OCI-LY7 (cell line): ENCODE data around the gene MTG1. TPM values are rescaled to one million over a fixed set of nuclear protein-coding genes. Genes with fewer than 3 reads are reported as not detected.

Source experiments
- BruUV-seq: library from RNA; stranded (reverse); fragments of 400-500 nt; replicated peaks from 2 replicates; lab custom pipeline; 2021; lab: Mats Ljungman, UMichigan
- CTCF ChIA-PET: fragments of 300-600 bp; sonication (Branson Sonifier 250); formaldehyde crosslinking; loops from one replicate; lab custom pipeline; 2022; ENCODE audit warnings: antibody characterized with exemption; ENCODE audit not compliant: unreplicated experiment; lab: Charles Lee
- POLR2A ChIA-PET: fragments of 300-600 bp; sonication (Branson Sonifier 250); formaldehyde crosslinking; loops from one replicate; lab custom pipeline; 2022; ENCODE audit warnings: antibody characterized with exemption; lab: Charles Lee
- DNase-seq: peaks from one replicate; pipeline ENCODE4 v3.0.0-alpha.2; 2015; ENCODE audit warnings: low spot score
- H2AFZ ChIP-seq: fragments of 200-600 bp; sonication (generic), shearing (Covaris generic); 2 replicates; pipeline ENCODE4 v1.6.1; 2014; ENCODE audit warnings: mild to moderate bottlenecking, antibody characterized with exemption, low read length, moderate library complexity
- H3K27ac ChIP-seq: fragments of 200-600 bp; sonication (generic); 2 replicates; pipeline ENCODE4 v1.5.1; 2014; ENCODE audit warnings: mixed run types, low read depth, mild to moderate bottlenecking, moderate library complexity, low read length, inconsistent platforms; ENCODE audit not compliant: poor library complexity, severe bottlenecking
- H3K36me3 ChIP-seq: fragments of 200-600 bp; sonication (generic); 2 replicates; pipeline ENCODE4 v1.6.1; 2014; ENCODE audit warnings: mild to moderate bottlenecking, antibody characterized with exemption, low read length, moderate library complexity, mixed read lengths; ENCODE audit not compliant: insufficient read depth
- H3K4me1 ChIP-seq: fragments of 200-600 bp; sonication (generic); 2 replicates; pipeline ENCODE4 v1.5.1; 2014; ENCODE audit warnings: mild to moderate bottlenecking, low read length; ENCODE audit not compliant: insufficient read depth, poor library complexity, severe bottlenecking
- H3K4me2 ChIP-seq: fragments of 200-600 bp; sonication (generic); 2 replicates; pipeline ENCODE4 v1.6.1; 2014; ENCODE audit warnings: mild to moderate bottlenecking, low read length
- H3K4me3 ChIP-seq: fragments of 200-600 bp; sonication (generic); 2 replicates; pipeline ENCODE4 v1.5.1; 2014; ENCODE audit warnings: mild to moderate bottlenecking, low read depth, low read length; ENCODE audit not compliant: poor library complexity, severe bottlenecking
- H3K79me2 ChIP-seq: fragments of 200-600 bp; sonication (generic); 2 replicates; pipeline ENCODE4 v1.6.1; 2016; ENCODE audit warnings: low read depth, mild to moderate bottlenecking, low read length, moderate library complexity, mixed read lengths; ENCODE audit not compliant: insufficient read depth
- H3K9me2 ChIP-seq: fragments of 200-600 bp; sonication (generic); 2 replicates; pipeline ENCODE4 v1.6.1; 2016; ENCODE audit warnings: mild to moderate bottlenecking, low read length, mixed read lengths; ENCODE audit not compliant: insufficient read depth
- H3K9me3 ChIP-seq: fragments of 200-600 bp; sonication (generic); 2 replicates; pipeline ENCODE4 v1.6.1; 2014; ENCODE audit warnings: mild to moderate bottlenecking, mixed run types, low read length, mixed read lengths
- H4K20me1 ChIP-seq: fragments of 200-600 bp; sonication (generic); 2 replicates; pipeline ENCODE4 v1.6.1; 2014; ENCODE audit warnings: mild to moderate bottlenecking, antibody characterized with exemption, low read length, moderate library complexity, mixed read lengths; ENCODE audit not compliant: insufficient read depth
- EZH2phosphoT487 ChIP-seq: fragments of 200-600 bp; sonication (generic); IDR thresholded peaks from 2 replicates; pipeline ENCODE4 v1.6.1; 2018; ENCODE audit warnings: low read depth, borderline replicate concordance, mild to moderate bottlenecking, mixed run types, antibody characterized with exemption, low read length, moderate library complexity, mixed read lengths
- intact Hi-C: fragments of 100-400 bp; cut with micrococcal nuclease; formaldehyde crosslinking; loops from one replicate; pipeline ENCODE4 v1.10.0; 2022; ENCODE audit not compliant: unreplicated experiment
- total RNA-seq, 2 experiments: library from RNA; depleted of rRNA in 1 of 2; stranded (reverse); fragments of >200 nt in 1 of 2; shearing (Covaris generic) in 1 of 2; gene quantifications; 2 replicates each; pipeline ENCODE4 v1.2.3, GENCODE V29; 2014 to 2022
- TF ChIP-seq, protein P1 (sequence below): fragments of 200-600 bp; sonication (generic); conservative IDR thresholded peaks from 2 replicates; pipeline ENCODE4 v1.5.1; 2014; ENCODE audit warnings: mild to moderate bottlenecking, antibody characterized with exemption, low read length, moderate library complexity, mixed read lengths

MTG1 gene
- total RNA-seq, 2 experiments from 2014 or later: 85.6 to 101 TPM

DNA sequence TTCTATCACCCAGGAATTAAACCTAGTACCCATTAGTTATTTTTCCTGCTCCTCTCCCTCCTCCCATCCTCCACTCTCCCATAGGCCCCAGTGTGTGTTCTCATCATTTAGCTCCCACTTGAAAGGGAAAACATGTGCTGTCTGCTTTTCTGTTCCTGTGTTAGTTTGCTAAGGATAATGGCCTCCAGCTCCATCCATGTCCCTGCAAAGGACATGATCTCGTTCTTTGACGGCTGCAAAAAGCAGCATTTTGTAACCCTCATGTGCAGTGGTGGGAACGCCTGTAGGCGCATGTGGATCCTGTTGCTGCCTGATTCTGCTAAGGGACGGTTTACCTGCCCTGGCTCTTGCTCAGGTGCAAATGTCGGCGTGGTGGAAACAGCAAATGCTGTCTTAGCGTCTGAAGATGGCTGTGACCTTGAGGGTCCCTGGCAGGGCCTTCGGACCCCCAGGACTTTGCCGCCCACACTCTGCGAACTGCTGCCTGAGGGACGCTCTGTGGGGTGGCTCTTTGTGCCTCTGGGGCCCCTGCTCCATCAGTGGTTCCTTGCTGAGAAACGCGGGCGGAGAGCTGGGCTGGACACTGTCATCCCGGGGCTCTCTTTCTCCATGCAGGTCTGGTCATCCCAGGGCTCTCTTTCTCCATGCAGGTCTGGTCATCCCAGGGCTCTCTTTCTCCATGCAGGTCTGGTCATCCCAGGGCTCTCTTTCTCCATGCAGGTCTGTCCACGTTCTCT, 5.6 kb upstream of the MTG1 start:
- peak; percentile 74 for DNase-seq
- H3K4me2 ChIP-seq: peak overlapping the region; percentile 88
- H3K4me1 ChIP-seq: peaks cover 57% of the 10 kb centered on the region
- ChIA-PET POLR2A (interaction anchor here (0.6 to 1.4 kb wide), 5 partner anchors 10 to 85 kb away, joined by 3 to 4 read pairs (median 3); no protein-coding TSS in a partner anchor), CTCF (no interaction called here)
- H3K4me3 ChIP-seq: peak overlapping the region; percentile 74
- no peaks in the 10 kb centered on the region for H4K20me1 ChIP-seq
- intact Hi-C loops: loop anchor here (2.0 kb wide), 2 partner anchors 30 to 60 kb away; partner anchors contain the start of gene FUOM
- H3K9me2 ChIP-seq: no peaks in the 10 kb centered on the region
- H3K36me3 ChIP-seq: no peaks in the 10 kb centered on the region
- H2AFZ ChIP-seq: no peak overlapping the region
- peak overlapping the region; percentile 99 for H3K27ac ChIP-seq
- peaks cover 19% of the 10 kb centered on the region; the same call in 1 of the 2 replicates for H3K79me2 ChIP-seq
- BruUV-seq: TSS peak; percentile 94
- TF ChIP-seq EZH2phosphoT487: no peak
- TF ChIP-seq, protein P1, sequence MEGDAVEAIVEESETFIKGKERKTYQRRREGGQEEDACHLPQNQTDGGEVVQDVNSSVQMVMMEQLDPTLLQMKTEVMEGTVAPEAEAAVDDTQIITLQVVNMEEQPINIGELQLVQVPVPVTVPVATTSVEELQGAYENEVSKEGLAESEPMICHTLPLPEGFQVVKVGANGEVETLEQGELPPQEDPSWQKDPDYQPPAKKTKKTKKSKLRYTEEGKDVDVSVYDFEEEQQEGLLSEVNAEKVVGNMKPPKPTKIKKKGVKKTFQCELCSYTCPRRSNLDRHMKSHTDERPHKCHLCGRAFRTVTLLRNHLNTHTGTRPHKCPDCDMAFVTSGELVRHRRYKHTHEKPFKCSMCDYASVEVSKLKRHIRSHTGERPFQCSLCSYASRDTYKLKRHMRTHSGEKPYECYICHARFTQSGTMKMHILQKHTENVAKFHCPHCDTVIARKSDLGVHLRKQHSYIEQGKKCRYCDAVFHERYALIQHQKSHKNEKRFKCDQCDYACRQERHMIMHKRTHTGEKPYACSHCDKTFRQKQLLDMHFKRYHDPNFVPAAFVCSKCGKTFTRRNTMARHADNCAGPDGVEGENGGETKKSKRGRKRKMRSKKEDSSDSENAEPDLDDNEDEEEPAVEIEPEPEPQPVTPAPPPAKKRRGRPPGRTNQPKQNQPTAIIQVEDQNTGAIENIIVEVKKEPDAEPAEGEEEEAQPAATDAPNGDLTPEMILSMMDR: no peak
- H3K9me3 ChIP-seq: no peaks in the 10 kb centered on the region

- Histone ChIP-seq H2AFZ (peak overlapping the region; percentile 5; the same call in 1 of the 2 replicates), H3K4me1 (peaks cover 58% of the 10 kb centered on the region), H3K4me3 (peak overlapping the region; percentile 74), H3K9me3 (no peaks in the 10 kb centered on the region), H4K20me1 (no peaks in the 10 kb centered on the region), H3K4me2 (peak overlapping the region; percentile 88), H3K9me2 (no peaks in the 10 kb centered on the region), H3K27ac (peak overlapping the region; percentile 99), H3K36me3 (no peaks in the 10 kb centered on the region), H3K79me2 (peaks cover 21% of the 10 kb centered on the region; the same call in 1 of the 2 replicates)
- POLR2A ChIA-PET: interaction anchor here (0.6 to 1.4 kb wide), 4 partner anchors 9 to 86 kb away, joined by 3 read pairs; no protein-coding TSS in a partner anchor
- CTCF ChIA-PET: interaction anchor here (1.7 kb wide), 1 partner anchor 60 kb away, joined by 4 read pairs; no protein-coding TSS in a partner anchor
- intact Hi-C loops: loop anchor here (2.0 kb wide), 2 partner anchors 30 to 60 kb away; partner anchors contain the start of gene FUOM
- peak; percentile 98 for DNase-seq
- TSS peak; percentile 34 for BruUV-seq
- TF ChIP-seq EZH2phosphoT487: no peak
- TF ChIP-seq, protein P1: peak; percentile 36; the same call in 1 of the 2 replicates
Measured at GRCh38 chr10:133388973-133389818, 4.8 kb upstream of the MTG1 start.
